Measurements from ENCODE around the gene FZD7. TPM values are rescaled to one million over a fixed set of nuclear protein-coding genes. Genes with fewer than 3 reads are reported as not detected.

The FZD7 gene
- total RNA-seq, 1 experiment from 2014 or later: 14.6 TPM

DNA sequence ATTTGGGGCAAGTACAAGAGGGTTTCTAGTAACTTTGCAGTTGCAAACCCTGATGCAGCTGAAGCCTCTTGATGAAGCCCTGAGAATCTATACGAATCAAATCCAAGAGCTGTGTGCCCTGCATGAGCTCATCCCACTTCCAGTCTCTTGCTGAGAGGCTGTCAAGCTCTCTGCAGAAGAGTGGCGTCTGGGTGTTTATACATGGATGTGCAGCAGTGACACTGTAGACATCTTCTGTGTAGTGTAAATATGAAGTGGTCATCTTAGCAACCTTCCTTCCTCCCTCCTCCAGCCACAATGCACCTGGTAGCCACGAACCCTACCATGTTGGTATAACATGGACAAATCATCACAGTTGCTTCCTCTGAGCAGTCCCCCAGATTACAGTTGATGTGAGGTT, 21.0 kb downstream of the FZD7 start:
- Histone ChIP-seq H2AFZ (ENCODE audit: low read depth, low read length, poor library complexity, severe bottlenecking) (no peak overlapping the region), H3K36me3 (ENCODE audit: control insufficient read depth in 1 of 2, insufficient read depth in 2 of 2, low read length in 2 of 2) (no peaks in the 10 kb centered on the region), H3K27ac (ENCODE audit: low read depth, low read length) (no peak overlapping the region), H3K9me3 (ENCODE audit: control insufficient read depth in 1 of 2, insufficient read depth in 1 of 2, low read depth in 1 of 2, low read length in 2 of 2) (no peaks in the 10 kb centered on the region), H3K4me2 (ENCODE audit: low read length) (no peak overlapping the region), H3K9ac (ENCODE audit: low read length) (no peak overlapping the region), H3K4me3 (replicated peaks in 1 of 2; ENCODE audit: low read depth in 1 of 2, low read length in 2 of 2) (no peak overlapping the region), H3K79me2 (ENCODE audit: insufficient read depth, low read length) (no peaks in the 10 kb centered on the region), H3K9me2 (ENCODE audit: insufficient read depth) (no peaks in the 10 kb centered on the region), H4K20me1 (ENCODE audit: insufficient read depth) (no peaks in the 10 kb centered on the region), H3K4me1 (ENCODE audit: control insufficient read depth in 1 of 2, insufficient read depth in 2 of 2, low read length in 2 of 2) (no peaks in the 10 kb centered on the region), H3K27me3 (ENCODE audit: insufficient read depth, low read length) (peaks cover 4% of the 10 kb centered on the region; the same call in 1 of the 2 replicates)
- intact Hi-C loops (cut with micrococcal nuclease): loop anchor here (10.0 kb wide), 1 partner anchor 260 kb away; no protein-coding TSS in a partner anchor
- ChIA-PET RAD21 (ENCODE audit: low non-redundant PET in 1 of 2, low total read pairs in 2 of 2, uncharacterized antibody in 2 of 2, unreplicated experiment in 2 of 2) (no interaction called here), CTCF (no interaction called here), POLR2A (no interaction called here)
- ATAC-seq (no peak), DNase-seq (ENCODE audit: low read depth, low spot score) (no peak)
- TF ChIP-seq SRF (IDR thresholded peaks at IDR 0.05; ENCODE audit: low read depth) (no peak), EZH2 (IDR thresholded peaks at IDR 0.05) (no peak), TCF7L2 (IDR thresholded peaks at IDR 0.05; ENCODE audit: borderline replicate concordance, extremely low read depth, insufficient read depth, insufficient read length) (no peak), JUND (IDR thresholded peaks at IDR 0.05) (no peak), EZH2phosphoT487 (IDR thresholded peaks at IDR 0.05; ENCODE audit: borderline replicate concordance) (no peak), POLR2A (IDR thresholded peaks at IDR 0.05; ENCODE audit: borderline replicate concordance, extremely low read depth, insufficient read depth, insufficient read length) (no peak), CBX3 (IDR thresholded peaks at IDR 0.05; ENCODE audit: low read depth) (no peak), ZFX (IDR thresholded peaks at IDR 0.05) (no peak), SP1 (IDR thresholded peaks at IDR 0.05; ENCODE audit: low read depth) (no peak), ELF1 (IDR thresholded peaks at IDR 0.05; ENCODE audit: borderline replicate concordance, low read depth) (no peak), RAD21 (IDR thresholded peaks at IDR 0.05; ENCODE audit: low read depth) (no peak), ZNF274 (IDR thresholded peaks at IDR 0.05; ENCODE audit: low read depth, low read length) (no peak), CEBPB (IDR thresholded peaks at IDR 0.05; ENCODE audit: low read depth) (no peak), FOSL1 (IDR thresholded peaks at IDR 0.05; ENCODE audit: low read depth) (no peak), SIN3A (IDR thresholded peaks at IDR 0.05; ENCODE audit: low read depth) (no peak)
- TF ChIP-seq, protein P1, sequence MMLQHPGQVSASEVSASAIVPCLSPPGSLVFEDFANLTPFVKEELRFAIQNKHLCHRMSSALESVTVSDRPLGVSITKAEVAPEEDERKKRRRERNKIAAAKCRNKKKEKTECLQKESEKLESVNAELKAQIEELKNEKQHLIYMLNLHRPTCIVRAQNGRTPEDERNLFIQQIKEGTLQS (IDR thresholded peaks at IDR 0.05): no peak
- TF ChIP-seq, protein P2, sequence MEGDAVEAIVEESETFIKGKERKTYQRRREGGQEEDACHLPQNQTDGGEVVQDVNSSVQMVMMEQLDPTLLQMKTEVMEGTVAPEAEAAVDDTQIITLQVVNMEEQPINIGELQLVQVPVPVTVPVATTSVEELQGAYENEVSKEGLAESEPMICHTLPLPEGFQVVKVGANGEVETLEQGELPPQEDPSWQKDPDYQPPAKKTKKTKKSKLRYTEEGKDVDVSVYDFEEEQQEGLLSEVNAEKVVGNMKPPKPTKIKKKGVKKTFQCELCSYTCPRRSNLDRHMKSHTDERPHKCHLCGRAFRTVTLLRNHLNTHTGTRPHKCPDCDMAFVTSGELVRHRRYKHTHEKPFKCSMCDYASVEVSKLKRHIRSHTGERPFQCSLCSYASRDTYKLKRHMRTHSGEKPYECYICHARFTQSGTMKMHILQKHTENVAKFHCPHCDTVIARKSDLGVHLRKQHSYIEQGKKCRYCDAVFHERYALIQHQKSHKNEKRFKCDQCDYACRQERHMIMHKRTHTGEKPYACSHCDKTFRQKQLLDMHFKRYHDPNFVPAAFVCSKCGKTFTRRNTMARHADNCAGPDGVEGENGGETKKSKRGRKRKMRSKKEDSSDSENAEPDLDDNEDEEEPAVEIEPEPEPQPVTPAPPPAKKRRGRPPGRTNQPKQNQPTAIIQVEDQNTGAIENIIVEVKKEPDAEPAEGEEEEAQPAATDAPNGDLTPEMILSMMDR (IDR thresholded peaks at IDR 0.05 in 2 of 3, conservative IDR thresholded peaks at IDR 0.05 in 1 of 3; ENCODE audit: borderline replicate concordance in 1 of 3, insufficient read depth in 1 of 3, low read depth in 2 of 3, low read length in 2 of 3): no peak
- TF ChIP-seq, protein P3, sequence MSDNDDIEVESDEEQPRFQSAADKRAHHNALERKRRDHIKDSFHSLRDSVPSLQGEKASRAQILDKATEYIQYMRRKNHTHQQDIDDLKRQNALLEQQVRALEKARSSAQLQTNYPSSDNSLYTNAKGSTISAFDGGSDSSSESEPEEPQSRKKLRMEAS (IDR thresholded peaks at IDR 0.05): no peak
- no TSS peak for BruUV-seq (replicated peaks)

All from HCT116 (cell line).